HCT116 (cell line): Measurements from ENCODE around the gene CALN1.

Experiments used
- CTCF ChIP-seq, 3 experiments: fragments of 200-600 bp in 1 of 3; sonication (generic) in 1 of 3; IDR thresholded peaks in 2 of 3; conservative IDR thresholded peaks in 1 of 3; 2 replicates each; pipeline ENCODE4 v1.5.1; 2012 to 2017; ENCODE audit warnings: low read depth in 2 of 3, low read length in 2 of 3, antibody characterized with exemption in 1 of 3, borderline replicate concordance in 1 of 3, control low read depth in 1 of 3, mild to moderate bottlenecking in 1 of 3, mixed read lengths in 1 of 3, mixed run types in 1 of 3, moderate library complexity in 1 of 3; ENCODE audit not compliant: insufficient read depth in 1 of 3
- EGR1 ChIP-seq: IDR thresholded peaks from 2 replicates; pipeline ENCODE4 v1.6.1; 2012; ENCODE audit warnings: low read depth
- EZH2 ChIP-seq: fragments of 200-600 bp; sonication (generic); IDR thresholded peaks from 2 replicates; pipeline ENCODE4 v1.6.1; 2017; ENCODE audit warnings: antibody characterized with exemption, mixed run types
- POLR2A ChIP-seq: IDR thresholded peaks from 2 replicates; pipeline ENCODE4 v1.7.0; 2011; ENCODE audit warnings: borderline replicate concordance; ENCODE audit not compliant: insufficient read depth, insufficient read length; ENCODE audit errors: extremely low read depth
- POLR2AphosphoS5 ChIP-seq: IDR thresholded peaks from 2 replicates; pipeline ENCODE4 v1.6.1; 2011; ENCODE audit warnings: mild to moderate bottlenecking, low read depth, low read length, moderate library complexity
- SIN3A ChIP-seq: IDR thresholded peaks from 2 replicates; pipeline ENCODE4 v1.6.1; 2012; ENCODE audit warnings: low read depth
- SP1 ChIP-seq: IDR thresholded peaks from 2 replicates; pipeline ENCODE4 v1.6.1; 2012; ENCODE audit warnings: low read depth
- ZFX ChIP-seq: fragments of 450-650 bp; IDR thresholded peaks from 2 replicates; pipeline ENCODE4 v1.6.1; 2017

- TF ChIP-seq CTCF (IDR thresholded peaks at IDR 0.05 in 2 of 3, conservative IDR thresholded peaks at IDR 0.05 in 1 of 3; ENCODE audit: borderline replicate concordance in 1 of 3, insufficient read depth in 1 of 3, low read depth in 2 of 3, low read length in 2 of 3) = no peak
- TF ChIP-seq EZH2 = no peak
- TF ChIP-seq POLR2A = no peak
- TF ChIP-seq SIN3A = no peak
- TF ChIP-seq SP1 = no peak
- TF ChIP-seq POLR2AphosphoS5 = no peak
- no peak for TF ChIP-seq ZFX
- no peak for TF ChIP-seq EGR1
Observed at GRCh38 chr7:71860572-71860971, 551.6 kb downstream of the CALN1 start.
